DMS53 treated with DMSO at 0.1 percent for 48 hours (cell line): ENCODE measurements around the gene LCN10.
"Not testable (repeated sequence)": the region's sequence is repeated elsewhere in the genome, so short reads cannot be mapped to it uniquely, and the experiment has no call there.

Source experiments
- DNase-seq: peaks from one replicate; lab custom pipeline; 2025; ENCODE audit not compliant: unreplicated experiment; lab: John Stamatoyannopoulos, UW

LCN10 gene

DNA sequence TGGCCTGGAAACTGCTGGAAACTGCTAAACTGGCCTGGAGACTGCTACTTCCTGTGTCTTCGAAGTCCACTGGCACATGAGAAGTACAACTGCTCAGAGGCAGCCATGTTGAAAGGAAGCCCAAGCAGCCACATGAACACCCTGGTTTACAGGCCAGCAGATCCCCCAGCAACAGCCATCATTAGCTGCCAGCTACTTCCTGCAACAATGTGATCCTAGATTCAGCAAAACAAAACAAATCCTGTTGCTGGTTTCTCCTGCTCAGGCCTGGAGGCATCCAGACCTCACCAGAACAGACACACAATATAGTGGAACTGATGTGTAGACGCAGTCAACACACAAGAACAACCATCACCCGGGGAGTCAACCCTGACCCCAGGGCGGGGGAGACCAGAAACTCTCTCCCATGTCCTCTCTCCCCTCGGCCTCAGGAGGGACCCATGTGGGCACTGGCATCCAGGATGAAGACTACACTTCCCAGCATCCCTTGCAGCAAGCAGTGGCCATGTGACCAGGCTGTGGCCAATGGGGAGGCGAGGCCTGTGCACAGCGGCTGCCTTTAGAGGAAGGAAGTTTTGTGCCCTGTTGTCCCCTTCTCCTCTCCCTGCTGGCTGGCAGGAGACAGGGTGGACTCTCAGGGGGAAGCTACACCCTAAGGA, 30.8 kb upstream of the LCN10 start:
- no peak for DNase-seq

DNA sequence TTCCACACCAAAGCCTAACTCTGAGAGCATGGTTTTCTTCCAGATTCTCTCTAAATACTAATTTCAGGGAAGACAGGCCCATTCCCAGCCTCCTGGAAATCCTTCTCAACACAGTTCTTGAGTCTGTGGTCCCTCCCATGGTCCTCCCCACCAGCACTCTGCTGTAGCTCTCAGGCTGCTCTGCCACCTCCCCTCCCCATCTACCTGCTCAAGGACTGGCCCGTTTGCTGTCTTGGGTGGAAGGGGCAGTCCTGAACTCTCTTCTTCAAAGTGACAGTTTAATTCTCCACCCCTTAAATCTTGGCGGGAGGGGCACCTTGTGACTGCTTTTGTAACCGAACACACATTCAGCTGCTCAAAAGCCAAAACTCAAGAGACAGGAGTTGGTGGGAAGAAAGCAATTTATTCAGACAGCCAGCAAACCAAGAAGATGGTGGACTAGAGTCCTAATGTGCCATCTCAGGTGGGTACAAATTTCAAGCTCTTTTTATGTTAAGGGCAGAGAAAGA, 29.2 kb upstream of the LCN10 start:
- no peak for DNase-seq

DNA sequence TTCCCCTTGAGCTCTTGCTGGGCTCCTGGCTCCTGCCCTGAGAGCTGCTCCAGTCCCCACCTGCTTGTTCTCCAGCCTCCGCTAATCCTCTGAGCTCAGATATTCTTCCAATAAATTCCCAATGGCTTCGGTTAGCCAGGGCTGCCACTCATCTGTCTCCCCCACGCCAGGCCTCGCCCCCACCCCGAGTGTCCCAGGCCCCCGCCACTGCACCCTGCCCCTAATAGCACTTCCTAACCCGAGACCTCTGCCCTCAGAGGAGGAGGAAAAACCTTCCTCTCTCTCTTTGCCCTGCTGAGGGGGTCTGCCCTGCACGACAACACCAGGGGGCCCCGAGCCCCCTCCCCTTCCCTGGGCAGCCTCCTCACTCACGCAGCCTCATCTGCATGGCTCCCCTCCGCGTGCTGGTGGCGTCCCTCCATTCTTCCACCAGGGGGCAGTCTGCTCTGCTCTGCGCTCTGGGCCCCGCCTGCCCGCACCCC, 27.0 kb upstream of the LCN10 start:
- no peak for DNase-seq

DNA sequence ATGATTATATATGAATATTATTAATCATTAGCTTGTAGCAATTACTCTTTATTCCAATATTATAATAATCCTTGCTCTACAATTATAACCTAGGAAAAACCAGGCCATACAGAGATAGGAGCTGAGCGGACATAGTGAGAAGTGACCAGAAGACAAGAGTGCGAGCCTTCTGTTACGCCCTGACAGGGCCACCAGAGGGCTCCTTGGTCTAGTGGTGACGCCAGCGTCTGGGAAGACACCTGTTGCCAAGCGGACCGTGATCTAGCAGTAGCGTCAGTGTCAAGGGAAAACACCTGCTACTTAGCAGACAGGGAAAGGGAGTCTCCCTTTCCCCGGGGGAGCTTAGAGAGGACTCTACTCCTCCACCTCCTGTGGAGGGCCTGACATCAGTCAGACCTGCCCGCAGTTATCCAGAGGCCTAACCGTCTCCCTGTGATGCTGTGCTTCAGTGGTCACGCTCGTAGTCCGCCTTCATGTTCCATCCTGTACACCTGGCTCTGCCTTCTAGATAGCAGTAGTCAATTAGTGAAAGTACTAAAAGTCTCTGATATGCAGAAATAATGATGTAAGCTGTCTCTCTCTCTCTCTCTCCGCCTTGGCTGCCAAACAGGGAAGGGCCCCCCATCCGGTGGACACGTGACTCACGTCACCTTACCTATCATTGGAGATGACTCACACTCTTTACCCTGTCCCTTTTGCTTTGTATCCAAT, 23.8 kb upstream of the LCN10 start:
- peak; percentile 70 for DNase-seq

DNA sequence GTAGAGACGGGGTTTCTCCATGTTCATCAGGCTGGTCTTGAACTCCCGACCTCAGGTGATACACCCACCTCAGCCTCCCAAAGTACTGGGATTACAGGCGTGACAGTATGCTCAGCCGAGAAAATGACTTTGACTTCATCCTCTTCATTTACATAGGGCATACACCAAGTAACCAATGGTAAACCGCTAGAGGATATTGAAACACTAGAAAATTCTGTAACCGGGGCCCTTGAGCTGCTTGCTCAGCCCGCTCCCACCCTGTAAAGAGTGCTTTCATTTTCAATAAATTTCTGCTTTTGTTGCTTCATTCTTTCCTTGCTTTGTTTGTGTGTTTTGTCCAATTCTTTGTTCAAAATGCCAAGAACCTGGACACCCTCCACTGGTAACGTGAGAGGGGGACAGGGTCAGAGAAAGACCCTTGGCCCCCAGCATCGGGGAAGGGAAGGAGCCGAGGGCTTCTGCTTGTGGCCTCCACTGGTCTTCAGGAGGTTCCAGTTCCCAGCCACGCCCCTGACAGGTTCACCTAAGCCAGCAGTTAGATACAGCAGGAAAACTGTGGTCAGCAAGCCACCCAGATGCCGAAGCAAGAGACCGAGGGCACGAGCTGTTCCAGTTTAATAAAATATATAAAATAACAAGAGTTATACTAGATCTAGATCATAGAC, 23.1 kb upstream of the LCN10 start:
- not testable (repeated sequence) for DNase-seq

DNA sequence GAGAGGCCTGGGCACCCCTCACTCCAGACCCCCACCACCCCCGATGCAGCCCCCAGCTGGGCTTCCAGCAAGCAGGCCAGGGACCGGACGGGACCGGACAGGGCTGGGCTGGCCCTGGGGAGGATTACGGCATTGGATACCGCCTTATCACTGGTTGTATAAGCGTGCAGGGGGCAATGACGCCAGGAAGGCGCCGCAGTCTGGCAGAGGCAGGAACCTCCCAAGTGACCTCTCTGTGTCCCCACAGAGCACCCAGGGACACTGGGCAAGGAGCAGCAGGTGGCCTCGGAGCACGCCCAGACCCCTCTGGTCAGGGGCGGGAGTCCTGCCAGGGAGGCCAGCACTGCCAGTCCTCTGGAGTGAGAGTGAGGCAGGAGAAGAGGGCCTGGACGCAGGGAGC, 22.3 kb upstream of the LCN10 start:
- DNase-seq: no peak

DNA sequence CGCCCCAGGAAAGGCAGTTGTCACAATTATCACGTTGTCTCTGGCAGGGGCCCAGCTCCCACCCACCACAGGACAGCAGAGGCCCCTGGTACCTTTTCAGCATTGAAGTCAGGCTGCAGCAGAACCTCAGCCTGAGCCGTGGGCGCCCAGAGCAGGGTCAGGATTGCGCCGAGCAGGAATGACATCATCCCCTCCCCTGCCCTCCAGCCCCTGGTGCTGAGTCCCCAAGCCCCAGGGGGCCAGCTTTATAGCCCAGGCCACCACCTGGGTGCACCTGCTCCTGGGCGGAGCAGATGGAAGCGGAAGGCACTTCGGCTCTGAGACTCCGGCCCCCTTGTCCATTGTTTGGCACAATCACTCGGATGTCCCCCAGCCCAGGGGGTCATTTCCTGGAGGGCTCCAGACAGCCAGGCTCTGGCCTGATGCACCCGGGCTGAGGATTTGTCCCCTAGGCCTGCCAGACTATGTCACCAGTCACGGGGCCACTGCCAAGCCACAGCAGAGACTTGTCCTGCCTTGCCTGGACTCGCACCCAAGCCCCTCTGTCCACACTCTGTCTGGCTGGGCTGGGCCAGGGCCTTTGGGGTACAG, 21.7 kb upstream of the LCN10 start, which contains the start of gene LCN15:
Gene LCN15, minus strand, starts transcription at position 218 of the 591 bp plus-strand sequence. Its CDS starts 30 bp downstream, at position 188.
- no peak for DNase-seq

DNA sequence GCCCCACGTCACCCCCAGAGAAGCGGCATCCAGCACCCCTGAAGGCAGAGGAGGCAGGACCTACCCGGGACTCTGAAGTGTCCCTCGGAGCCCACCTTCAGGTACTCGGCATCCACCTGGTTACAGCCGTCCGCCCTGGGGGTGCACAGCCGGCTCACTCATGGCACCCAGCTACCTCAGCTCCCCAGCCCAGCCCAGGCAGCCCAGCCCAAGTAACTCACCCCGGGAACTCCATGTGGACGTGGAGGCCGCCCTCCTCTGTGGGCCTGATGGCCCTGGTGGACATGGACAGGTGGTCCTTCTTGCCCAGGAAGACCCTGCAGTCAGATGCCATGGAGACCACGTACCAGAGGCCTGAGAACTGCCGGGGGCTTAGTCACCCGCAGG, 20.9 kb upstream of the LCN10 start:
- DNase-seq: no peak

DNA sequence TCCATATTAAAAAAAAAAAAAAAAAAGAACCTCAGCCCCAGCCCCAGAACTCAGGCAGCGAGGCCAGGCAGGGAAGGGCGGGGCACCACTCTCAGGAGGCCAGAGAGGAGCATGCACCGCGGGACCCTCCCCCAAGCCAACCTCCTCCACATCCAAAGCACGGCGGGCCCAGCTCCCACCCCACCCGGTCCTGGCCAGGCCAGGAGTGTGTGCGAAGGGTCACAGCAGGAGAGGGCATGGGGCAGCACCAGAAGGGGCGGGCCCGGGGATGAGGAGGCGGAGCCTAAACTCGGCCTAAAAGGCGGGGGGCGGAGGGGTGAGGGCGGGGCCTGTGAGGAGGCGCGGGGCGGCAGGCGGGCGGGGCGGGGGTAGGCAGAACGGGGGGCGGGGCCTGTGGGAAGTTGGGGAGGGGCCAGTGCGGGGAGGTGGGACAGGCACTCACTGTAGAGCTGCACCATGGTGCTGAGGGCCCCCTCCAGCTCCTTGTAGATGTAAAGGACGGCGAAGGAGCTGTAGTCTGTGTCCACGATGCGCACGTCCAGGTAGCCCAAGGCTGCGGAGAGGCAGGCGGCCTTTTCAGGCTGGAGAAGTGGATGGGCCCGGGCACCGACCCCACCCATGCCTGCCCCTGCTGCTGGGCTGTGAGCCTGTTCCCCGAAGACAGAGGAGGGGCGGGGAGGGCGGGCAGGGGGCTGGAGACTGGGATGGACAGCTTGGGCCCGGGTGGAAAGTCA, 20.3 kb upstream of the LCN10 start:
- peak; percentile 31 for DNase-seq

DNA sequence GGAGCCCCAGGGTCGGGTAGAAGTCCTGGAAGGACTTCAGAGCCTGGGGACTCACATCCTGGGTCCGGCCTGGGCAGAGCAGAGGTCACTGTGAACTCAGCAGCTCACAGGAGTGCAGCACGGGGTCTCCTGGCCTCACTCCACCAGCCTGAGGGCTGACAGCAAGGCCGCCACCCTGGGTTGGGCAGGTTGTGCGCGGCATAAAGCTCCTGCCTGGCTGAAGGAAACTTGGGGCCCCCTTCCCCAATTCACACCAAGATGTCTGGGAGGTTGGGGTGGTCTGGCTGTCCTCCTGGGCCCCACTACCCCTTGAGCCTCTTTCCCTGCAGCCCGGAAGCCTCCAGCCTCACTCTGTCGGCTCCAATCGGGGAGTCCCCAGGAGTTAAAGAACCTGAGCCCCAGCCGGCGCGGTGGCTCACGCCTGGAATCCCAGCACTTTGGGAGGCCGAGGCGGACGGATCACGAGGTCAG, 19.5 kb upstream of the LCN10 start:
- DNase-seq: no peak

DNA sequence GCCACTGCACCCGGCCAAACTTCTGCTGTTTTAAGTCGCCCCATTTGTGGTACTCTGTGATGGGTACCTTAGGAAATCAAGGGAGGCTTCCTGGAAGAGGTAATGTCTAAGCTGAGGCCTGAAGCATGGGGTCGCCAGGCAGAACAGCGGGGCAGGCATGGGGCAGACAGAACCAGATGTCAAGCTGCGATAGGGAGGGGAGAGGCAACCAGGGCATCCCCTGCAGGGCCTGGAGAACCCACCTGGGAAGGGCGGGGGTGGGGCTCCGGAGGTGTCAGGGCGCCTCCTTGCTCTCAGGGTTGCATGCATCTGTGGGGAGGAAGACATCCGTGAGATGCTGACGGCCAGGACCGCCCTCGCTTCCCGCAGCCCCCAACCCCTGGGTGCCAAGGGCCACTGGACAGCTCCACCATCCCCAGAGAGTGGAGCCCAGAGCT, 18.8 kb upstream of the LCN10 start:
- no peak for DNase-seq

DNA sequence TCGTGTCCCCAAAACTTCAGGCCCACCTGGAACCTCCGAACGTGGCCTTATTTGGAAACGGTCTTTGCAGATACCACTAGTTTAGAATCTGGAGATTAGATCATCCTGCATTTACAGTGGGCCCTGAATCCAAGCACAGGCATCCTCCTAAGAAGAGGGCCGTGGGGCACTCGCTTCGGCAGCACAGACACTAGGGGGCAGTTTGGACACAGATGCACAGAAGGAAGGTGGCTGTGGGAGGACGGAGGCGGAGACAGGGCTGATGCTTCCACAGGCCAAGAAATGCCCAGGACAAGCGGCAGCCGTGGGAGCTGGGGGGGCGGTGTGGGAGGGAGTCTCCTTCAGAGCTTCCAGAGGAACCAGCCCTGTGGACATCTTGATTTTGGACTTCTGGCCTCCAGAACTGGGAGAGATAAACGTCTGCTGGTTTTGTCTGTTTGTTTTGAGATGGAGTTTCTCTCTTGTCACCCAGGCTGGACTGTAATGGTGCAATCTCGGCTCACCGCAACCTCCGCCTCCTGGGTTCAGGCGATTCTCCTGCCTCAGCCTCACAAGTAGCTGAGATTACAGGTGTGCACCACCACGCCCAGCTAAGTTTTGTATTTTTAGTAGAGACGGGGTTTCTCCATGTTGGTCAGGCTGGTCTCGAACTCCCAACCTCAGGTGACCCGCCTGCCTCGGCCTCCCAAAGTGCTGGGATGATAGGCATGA, 18.2 kb upstream of the LCN10 start:
- DNase-seq: peak; percentile 52

DNA sequence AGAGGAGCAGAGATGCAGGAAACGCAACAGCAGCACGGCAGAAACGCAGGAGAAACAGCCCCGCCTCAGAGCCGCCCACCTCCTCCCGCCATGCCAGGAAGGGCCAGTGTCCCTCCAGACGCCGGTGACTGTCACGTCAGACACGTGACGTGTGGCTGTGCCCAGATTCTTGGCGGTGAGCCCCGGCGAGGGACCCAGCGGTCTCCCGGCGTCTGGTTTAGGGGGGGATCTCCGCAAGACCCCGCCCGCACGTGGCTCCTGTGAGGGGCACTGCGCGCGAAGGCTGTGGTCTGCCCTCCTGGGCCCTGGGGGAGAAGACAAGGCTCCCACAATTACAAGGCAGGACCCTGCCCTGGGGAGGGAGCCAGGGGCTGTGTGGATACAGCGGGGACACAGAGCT, 17.7 kb upstream of the LCN10 start:
- no peak for DNase-seq

DNA sequence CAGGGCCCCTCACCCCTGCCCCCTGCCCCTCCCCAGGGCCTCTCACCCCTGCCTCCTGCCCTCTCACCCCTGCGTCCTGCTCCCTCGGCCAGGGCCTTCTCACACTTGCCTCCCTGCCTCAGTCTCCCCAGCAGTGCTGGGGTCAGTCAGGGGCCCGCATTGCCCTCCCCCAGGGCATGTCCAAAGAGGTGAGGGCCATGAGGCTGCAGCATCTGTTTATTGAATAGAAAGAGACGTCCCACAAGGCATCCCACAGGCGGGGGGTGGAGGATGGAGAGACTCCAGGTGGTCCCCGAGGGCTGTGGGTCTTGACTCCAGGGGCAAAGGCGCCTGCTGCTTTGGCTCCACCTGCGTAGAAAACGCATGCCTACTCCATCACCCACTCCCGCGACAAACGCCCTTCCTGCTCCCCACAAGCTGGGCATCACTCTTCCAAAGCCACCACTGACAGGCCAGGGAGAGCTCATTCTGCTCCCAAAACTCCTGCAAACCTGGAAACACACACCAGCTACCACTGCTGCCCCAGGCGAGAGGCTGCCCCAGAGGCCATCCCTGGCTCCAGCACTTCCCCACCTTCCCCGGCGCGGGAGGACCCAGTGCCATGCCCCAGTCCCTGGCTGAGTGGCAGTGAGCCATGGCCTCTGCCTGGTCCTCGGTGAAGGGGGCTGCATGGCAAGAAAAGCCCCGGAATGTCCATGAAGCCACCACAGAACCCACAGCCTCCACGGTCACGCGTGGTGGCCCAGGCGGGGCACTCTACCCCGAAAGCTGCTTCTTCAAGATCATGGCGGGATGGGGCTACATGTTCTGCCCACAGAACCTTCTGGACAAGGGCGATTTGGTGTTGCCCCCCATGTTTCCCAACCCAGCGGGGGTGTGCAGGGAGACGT, 16.9 kb upstream of the LCN10 start:
- no peak for DNase-seq

DNA sequence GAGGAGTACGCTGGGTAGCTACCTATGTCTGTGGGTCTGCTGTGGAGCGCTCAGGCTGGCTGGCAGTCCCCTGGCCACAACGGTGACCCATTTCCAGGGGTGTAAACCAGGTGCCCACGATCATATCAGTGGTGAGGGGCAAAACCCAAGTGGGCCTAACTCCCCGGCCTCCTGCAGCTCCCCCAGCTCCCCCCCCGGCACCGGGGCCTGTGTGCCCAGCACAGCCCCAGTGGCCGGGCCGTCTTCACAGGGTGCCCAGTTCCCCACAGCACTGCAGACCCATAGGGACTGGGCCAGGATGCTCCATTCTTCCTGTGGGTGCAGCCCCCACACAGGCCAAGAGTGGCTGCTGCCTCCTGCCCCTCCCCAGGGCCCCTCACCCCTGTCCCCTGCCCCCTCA, 16.3 kb upstream of the LCN10 start:
- DNase-seq: no peak

DNA sequence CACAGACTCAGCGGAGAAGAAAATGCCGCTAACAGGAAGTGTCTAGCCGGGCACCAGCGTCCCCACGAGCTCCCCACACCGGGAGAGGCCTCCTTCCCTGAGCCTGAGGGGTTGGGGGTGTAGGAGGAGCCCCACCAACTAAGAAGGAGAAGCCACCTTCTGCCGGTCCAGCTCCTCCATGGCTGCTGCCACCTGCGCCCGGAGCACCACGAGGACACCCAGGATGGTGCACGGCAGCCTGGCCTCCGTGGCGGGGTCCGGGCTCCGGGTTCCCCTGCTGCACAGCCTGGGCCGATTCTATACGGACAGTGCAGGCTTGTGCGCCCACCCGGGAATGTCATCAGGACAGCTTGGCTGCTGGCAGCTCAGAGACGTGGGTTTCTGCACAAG, 15.0 kb upstream of the LCN10 start:
- no peak for DNase-seq

DNA sequence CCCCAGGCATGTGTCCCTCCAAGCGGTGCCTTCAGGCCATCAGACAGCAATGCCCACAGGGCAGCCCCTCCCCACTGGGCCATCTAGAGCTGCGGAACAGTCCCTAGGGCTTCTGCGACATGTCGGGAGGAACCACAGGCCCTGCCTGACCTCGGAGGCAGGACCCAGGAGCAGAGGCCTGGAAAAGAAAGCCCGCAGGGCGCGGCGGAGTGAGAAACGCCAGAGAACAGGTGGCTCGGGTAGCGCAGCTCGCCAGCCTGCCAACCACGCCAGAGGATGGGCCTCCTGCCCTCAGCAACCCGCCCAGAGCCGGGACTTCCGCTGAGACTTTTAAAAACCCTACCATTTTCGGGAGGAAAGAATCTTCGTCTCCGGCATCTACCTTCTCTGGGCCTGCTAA, 14.6 kb upstream of the LCN10 start:
- no peak for DNase-seq

DNA sequence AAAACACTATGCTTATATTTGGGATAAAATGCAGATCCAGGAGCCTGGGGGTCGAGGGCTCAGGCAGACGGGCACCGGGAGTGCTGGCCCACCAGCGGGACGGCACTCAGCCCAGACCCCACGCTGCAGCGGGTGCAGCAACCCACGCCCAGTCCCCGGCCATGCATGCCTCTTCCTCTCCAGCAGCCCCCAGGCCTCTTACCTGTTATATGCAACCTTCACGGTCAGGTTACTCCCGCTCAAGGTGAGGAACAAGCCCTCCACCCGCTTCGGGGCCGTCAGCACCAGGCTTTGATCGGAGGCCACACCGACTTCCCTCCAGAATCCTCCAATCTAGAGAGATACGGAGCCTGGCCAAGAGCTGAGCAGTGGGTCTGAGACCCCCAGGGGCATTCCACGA, 14.1 kb upstream of the LCN10 start:
- no peak for DNase-seq

DNA sequence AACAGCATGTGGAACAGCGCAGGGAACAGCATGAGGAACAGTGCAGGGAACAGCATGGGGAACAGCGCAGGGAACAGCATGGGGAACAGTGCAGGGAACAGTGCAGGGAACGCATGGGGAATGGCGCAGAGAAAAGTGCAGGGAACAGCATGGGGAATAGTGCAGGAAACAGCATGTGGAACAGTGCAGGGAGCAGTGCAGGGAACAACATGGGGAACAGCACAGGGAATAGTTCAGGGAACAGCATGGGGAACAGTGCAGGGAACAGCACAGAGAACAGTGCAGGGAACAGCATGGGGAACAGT, 13.3 kb upstream of the LCN10 start:
- no peak for DNase-seq
